Gastroesophageal sphincter (tissue), 3 donors: Measurements from ENCODE around the gene RAB5IF.

Experiments
- EP300 ChIP-seq: sonication (generic); formaldehyde crosslinking; IDR thresholded peaks from one replicate; pipeline ENCODE4 v1.6.1; 2017; ENCODE audit warnings: antibody characterized with exemption, mild to moderate bottlenecking
- POLR2A ChIP-seq, 2 donors: fragments of 450-650 bp; IDR thresholded peaks; one replicate each; pipeline ENCODE4 v1.6.1; 2017; ENCODE audit warnings: antibody characterized with exemption in 2 of 2, mild to moderate bottlenecking in 2 of 2, moderate library complexity in 1 of 2
- POLR2AphosphoS5 ChIP-seq: sonication (generic); formaldehyde crosslinking; IDR thresholded peaks from one replicate; pipeline ENCODE4 v1.6.1; 2017; ENCODE audit warnings: antibody characterized with exemption
- TF ChIP-seq, protein P1 (sequence below), 4 experiments: fragments of 200-600 bp in 2 of 4; fragments of 450-650 bp in 2 of 4; sonication (generic) in 1 of 4; IDR thresholded peaks; one replicate each; pipeline ENCODE4 v1.5.1; 2017 to 2019; ENCODE audit warnings: antibody characterized with exemption in 4 of 4, mild to moderate bottlenecking in 2 of 4, moderate library complexity in 2 of 4

DNA sequence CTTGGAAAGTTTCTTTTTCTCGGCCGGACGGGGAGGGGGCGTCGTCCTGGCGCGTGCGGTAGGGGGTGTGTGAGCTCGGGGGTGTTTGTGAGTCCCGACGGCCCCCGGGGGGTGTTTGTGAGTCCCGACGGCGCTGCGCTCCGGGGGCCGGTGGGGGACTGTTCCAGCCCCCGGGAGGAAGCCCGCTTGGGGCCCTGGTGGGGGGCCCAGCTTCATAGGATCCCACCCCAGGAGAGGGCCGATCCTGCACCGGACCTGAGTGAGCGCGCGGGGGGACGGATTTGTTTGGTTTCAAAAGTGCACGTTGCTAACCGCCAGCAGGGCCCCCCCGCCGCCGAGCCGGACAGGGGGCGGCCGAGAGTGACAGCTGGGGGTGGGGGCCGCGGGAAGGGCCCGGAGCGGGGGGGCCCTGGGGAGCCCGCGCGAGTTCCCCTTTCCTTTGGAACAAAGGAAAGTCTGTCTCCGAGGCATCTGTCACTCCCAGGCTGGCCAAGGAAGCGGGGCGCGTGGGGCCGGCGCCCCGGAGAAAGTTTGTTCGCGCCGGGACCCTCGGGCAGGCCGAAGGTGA, 31.7 kb upstream of the RAB5IF start:
- TF ChIP-seq, protein P1, sequence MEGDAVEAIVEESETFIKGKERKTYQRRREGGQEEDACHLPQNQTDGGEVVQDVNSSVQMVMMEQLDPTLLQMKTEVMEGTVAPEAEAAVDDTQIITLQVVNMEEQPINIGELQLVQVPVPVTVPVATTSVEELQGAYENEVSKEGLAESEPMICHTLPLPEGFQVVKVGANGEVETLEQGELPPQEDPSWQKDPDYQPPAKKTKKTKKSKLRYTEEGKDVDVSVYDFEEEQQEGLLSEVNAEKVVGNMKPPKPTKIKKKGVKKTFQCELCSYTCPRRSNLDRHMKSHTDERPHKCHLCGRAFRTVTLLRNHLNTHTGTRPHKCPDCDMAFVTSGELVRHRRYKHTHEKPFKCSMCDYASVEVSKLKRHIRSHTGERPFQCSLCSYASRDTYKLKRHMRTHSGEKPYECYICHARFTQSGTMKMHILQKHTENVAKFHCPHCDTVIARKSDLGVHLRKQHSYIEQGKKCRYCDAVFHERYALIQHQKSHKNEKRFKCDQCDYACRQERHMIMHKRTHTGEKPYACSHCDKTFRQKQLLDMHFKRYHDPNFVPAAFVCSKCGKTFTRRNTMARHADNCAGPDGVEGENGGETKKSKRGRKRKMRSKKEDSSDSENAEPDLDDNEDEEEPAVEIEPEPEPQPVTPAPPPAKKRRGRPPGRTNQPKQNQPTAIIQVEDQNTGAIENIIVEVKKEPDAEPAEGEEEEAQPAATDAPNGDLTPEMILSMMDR (IDR thresholded peaks at IDR 0.05), result no peak
- TF ChIP-seq EP300, result no peak
- no peak for TF ChIP-seq POLR2AphosphoS5
- no peak for TF ChIP-seq POLR2A (IDR thresholded peaks at IDR 0.05)
